Measurements from ENCODE around the gene PCYT2.

PCYT2 gene

DNA sequence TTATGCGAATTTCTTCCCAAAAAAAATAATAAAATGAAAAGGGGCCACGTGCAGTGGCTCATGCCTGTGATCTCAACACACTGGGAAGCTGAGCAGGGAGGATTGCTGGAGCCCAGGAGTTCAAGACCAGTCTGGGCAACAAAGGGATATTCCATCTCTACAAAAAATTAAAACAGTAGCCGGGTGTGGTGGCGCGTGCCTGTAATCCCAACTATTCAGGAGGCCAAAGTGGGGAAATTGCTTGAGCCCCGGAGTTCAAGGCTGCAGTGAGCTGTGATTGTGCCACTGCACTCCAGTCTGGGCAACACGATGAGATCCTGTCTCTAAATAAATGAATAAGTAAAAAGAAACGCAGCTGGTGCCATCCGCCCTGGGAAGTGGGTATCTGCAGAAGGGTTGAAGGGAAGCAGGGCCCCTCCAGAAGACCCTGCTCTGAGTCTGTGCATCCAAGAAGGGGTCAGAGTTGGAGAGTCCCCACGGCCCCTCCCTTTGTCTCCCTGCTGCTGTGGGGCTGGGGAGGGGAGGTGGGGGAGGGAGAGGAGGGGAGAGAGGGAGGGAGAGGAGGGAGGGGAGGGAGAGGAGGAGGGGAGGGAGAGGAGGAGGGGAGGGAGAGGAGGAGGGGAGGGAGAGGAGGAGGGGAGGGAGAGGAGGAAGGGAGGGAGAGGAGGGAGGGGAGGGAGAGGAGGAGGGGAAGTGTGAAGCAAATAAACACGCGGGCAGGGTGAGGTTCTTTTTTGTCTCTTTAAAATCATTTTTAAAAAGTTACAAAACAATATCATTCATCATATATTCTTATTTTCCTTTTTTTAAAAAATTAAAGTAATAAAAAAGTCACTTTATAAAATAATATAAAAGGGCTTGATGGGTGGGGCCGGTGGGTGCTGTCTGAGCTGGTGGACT, 40.8 kb upstream of the PCYT2 start:
- Mint-ChIP-seq H3K9me3 (no peaks in the 10 kb centered on the region), H3K27me3 (no peaks in the 10 kb centered on the region), H3K4me1 (no peaks in the 10 kb centered on the region), H3K27ac (no peak overlapping the region), H3K4me3 (no peak overlapping the region), H3K36me3 (no peaks in the 10 kb centered on the region)

DNA sequence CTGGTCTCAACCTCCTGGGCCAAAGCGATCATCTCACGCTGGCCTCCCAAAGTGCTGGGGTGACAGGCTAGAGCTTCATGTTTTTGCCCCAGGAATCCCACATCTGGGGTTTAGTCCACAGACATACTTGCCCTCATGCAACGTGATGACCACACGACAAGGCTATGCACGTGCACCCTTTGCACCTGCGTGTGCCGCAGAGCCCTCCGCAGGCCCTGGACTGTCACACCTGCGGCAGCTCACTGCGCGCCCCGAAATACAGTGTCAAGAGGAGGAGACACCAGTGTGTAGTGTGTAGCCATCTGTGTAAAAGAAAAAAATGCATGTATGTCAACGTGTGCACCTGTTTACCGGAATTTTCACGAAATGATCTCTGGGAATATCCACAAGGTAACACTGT, 39.3 kb upstream of the PCYT2 start:
- no peaks in the 10 kb centered on the region for H3K9me3 Mint-ChIP-seq
- no peaks in the 10 kb centered on the region for H3K4me1 Mint-ChIP-seq
- no peak overlapping the region for H3K4me3 Mint-ChIP-seq
- H3K27me3 Mint-ChIP-seq = no peaks in the 10 kb centered on the region
- peak overlapping the region; percentile 35 for H3K27ac Mint-ChIP-seq
- no peaks in the 10 kb centered on the region for H3K36me3 Mint-ChIP-seq

DNA sequence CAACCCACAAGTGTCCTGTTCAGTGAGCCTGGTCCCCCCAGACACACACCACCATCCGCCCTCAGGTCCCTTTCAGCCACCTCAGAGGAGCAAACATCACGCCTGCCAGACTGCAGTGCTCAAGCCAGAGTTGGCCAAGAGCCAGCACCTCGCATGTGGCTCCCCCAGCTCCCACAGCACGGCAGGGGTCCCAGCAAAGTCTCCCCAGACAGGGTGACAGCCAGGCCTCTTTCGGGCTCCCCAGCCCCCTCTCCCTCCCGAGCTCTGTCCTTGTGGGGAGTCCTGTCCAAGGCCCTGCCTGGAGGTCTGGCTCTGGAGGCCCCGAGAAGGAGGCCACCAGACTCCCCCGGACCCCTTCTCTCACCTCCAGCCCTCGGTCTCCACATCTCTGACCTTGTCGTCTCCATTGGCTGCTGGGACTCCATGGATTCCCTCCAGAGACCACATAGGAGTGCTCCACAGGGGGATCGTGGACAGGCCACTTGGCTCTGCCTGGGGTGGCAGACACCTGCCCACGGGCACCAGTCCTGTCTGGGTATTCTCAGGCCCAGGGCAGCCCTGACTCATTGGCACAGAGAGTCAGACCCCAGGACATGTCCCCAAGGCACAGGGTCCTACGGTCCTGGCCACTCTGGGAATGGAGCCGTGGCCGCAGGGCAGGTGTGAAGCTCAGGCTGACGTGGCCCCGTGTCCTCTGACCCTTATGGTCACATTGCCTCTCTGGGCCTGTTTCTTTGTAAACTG, 37.6 kb upstream of the PCYT2 start:
- no peak overlapping the region for H3K27ac Mint-ChIP-seq

DNA sequence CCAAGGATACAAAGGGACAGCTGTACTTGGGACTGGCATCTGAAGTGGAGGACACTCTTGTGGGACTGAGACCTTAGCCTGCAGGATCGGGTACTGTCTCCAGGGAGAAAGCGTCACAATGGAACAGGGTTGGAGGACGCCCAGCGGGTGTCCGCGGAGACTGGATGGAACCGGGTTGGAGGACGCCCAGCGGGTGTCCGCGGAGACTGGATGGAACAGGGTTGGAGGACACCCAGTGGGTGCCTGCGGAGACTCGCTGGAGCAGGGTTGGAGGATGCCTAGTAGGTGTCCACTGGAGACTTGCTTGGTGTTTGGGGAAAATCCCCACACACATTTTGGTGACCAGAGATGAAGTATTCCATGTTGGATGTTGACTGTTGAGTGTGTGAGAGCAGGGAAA, 36.0 kb upstream of the PCYT2 start, which contains the start of gene MYADML2:
MYADML2 (minus strand) TSS at position 45 of the 400 bp plus-strand sequence. CDS start 5,492 bp downstream, outside the sequence.
- H3K9me3 Mint-ChIP-seq = no peaks in the 10 kb centered on the region
- H3K36me3 Mint-ChIP-seq = no peaks in the 10 kb centered on the region
- peak within 1 kb of the TSS; percentile 27 for H3K27ac Mint-ChIP-seq
- no peak within 1 kb of the TSS for H3K4me3 Mint-ChIP-seq
- no peaks in the 10 kb centered on the region for H3K4me1 Mint-ChIP-seq
- H3K27me3 Mint-ChIP-seq = no peaks in the 10 kb centered on the region

More for the DNA sequence above, 37.6 kb upstream of the PCYT2 start:
- no peaks in the 10 kb centered on the region for H3K9me3 Mint-ChIP-seq
- no peaks in the 10 kb centered on the region for H3K4me1 Mint-ChIP-seq
- H3K36me3 Mint-ChIP-seq = no peaks in the 10 kb centered on the region
- H3K4me3 Mint-ChIP-seq = no peak overlapping the region
- no peaks in the 10 kb centered on the region for H3K27me3 Mint-ChIP-seq

DNA sequence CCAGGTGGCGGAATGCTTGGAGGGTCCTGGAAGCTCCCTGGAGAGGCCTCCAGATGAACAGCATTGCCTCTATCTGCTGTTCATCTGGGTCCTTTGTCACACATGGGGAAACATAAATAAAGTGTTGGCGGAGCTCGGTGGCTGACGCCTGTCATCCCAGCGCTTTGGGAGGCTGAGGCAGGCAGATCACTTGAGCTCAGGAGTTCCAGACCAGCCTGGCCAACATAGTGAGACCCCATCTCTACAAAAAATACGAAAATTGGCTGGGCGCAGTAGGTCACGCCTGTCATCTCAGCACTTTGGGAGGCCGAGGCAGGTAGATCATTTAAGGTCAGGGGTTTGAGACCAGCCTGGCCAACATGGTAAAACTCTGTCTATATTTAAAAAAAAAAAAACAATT, 33.7 kb upstream of the PCYT2 start:
- Mint-ChIP-seq H3K36me3 (no peaks in the 10 kb centered on the region), H3K27me3 (no peaks in the 10 kb centered on the region), H3K4me3 (no peak overlapping the region), H3K9me3 (no peaks in the 10 kb centered on the region), H3K4me1 (no peaks in the 10 kb centered on the region), H3K27ac (no peak overlapping the region)

DNA sequence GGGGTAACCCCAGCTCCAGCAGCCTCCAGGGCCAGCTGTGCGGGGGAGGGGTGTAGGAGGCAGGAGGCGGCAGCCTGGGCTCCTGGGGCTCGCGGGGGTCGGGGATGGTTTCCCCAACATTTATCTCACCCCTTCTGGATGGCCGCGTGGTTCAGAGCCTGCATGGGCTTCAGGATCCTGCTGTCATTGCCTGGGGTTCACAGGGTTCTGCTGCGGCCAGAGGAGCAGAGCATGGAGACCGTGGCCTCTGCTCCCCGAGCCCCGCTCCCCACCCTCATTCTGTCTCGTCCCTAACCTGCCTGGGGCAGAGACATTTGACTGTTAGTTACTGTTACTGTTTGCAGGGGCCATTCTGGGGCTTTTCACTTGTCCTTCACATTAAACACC, 31.0 kb upstream of the PCYT2 start:
- H3K27ac Mint-ChIP-seq = no peak overlapping the region

DNA sequence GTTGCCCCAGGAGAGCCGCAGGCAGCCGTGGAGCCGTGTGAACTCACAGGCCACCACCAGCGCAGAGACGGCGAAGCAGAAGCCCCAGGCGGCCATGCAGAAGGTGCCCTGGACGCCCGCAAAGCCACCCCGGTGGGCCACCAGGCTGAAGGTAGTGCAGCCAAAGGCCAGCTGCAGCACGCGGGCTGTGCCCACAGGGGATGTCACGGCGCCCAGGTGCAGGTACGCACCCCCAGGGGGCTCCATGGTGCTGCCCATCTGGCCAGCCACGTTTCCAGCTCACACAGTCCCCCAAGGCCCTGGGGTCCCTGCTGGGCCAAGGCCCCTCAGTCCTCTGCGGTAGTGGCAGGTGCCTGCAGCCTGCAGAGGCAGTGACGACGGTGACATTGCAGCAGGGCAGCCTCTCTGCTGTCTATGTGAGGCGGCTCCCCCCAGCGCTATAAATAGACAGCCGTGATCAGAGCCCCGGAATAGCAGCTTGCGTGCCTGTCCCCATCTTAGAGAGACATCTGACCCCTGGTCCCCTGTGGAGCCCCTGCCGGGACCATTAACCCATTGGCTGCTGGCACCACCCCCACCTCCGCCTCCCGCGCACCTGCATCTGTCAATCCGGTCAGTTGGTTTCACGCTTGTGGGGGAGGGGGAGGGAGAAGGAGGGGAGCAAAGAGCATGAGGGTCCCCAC, 30.4 kb upstream of the PCYT2 start:
- no peaks in the 10 kb centered on the region for H3K36me3 Mint-ChIP-seq
- H3K9me3 Mint-ChIP-seq = no peaks in the 10 kb centered on the region
- H3K4me3 Mint-ChIP-seq = no peak overlapping the region
- no peaks in the 10 kb centered on the region for H3K27me3 Mint-ChIP-seq
- H3K4me1 Mint-ChIP-seq = peaks cover 6% of the 10 kb centered on the region
- H3K27ac Mint-ChIP-seq = no peak overlapping the region

More for the DNA sequence above, 31.0 kb upstream of the PCYT2 start:
- Mint-ChIP-seq H3K36me3 (no peaks in the 10 kb centered on the region), H3K4me1 (peaks cover 6% of the 10 kb centered on the region), H3K4me3 (no peak overlapping the region), H3K27me3 (no peaks in the 10 kb centered on the region), H3K9me3 (no peaks in the 10 kb centered on the region)

DNA sequence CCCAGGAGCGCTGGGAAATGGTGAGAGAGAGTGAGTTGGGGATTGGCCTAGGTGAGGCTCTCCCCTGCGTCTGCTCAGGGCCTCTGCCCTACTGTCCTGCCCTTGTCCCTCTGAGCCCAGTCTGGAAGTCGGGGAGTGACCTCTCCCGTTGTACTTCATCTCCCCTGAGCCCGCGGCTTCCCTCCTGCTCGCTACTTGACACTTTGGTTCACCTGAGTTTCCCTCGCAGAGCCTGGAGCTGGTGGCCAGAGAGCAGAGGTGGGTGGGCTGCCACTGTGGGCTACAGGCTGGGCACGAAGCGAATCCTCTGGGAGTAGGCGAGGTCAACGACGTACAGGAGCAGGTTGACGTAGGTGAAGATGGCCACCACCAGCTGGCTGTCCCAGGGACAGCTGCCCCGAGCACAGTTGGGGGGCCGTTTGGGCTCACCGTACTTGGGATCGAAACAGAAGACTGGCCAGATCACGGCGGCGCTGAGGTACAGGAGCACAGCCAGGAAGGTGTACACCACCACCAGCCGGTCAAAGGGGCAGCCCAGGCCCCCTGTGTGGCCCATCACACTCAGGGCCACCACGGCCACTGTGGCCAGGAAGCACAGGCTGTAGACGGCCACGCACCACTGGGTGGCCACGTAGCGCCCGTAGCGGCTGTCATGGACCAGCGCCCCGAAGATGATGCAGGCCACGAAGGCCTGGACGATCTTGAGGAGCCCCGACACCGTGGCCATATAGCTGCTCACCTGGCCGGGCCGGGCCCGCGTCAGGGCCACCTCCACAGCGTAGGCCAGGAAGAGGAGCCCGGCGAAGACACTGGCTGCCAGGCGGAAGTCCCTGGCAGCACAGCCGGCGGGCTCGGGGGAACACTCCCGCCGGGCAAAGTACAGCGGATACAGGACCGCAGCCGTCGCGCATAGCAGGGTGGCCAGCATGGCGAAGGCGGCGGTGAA, 29.6 kb upstream of the PCYT2 start:
- Mint-ChIP-seq H3K27me3 (no peaks in the 10 kb centered on the region), H3K9me3 (no peaks in the 10 kb centered on the region), H3K4me1 (peaks cover 9% of the 10 kb centered on the region), H3K27ac (no peak overlapping the region), H3K4me3 (no peak overlapping the region), H3K36me3 (no peaks in the 10 kb centered on the region)

DNA sequence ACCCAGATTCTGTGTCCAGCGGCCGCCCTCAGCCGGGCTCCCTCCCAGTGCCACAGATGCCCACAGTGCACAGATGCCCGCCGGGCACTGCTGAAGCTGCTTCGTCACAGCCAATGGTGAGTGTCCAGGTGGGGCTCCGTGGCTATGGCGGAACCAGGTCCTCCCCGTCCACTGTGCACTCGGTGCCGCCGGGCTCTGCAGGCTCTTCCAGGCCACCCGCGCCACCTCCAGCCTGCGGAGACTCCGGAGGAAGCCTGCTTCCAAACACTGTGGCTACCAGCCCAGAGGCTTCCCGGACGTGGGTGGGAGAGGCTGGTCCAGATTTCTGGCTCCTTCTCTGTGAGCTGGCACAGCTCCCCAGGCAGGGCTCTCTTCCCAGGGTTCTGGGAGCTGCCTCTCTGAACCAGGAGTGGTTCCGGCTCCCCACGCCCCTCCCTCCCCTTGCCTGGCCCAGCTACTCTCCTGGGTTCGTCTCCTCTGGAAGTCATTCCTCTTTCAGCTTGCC, 28.7 kb upstream of the PCYT2 start:
- Mint-ChIP-seq H3K9me3 (no peaks in the 10 kb centered on the region), H3K36me3 (peaks cover under 1% of the 10 kb centered on the region), H3K4me1 (peaks cover 12% of the 10 kb centered on the region), H3K27me3 (no peaks in the 10 kb centered on the region), H3K27ac (no peak overlapping the region), H3K4me3 (no peak overlapping the region)

DNA sequence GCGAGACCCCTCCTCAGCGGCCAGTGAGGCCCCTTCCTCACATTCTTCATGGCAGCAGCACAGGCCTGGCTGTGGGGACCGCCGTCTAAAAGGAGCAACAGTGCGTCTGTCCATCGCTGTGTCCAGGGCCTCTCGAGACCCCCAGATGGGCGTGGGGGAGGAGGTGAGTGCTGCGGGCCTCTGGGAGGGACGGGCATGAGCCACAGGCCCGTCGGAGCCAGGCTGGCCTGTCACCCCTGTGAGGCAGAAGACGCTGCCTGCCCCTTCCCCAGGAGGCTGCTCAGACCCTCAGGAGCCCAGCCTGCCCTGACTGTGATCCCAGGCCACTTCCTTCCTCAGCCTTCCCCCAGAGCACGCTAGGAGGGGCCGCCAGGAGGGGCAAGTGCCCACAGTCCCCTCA, 28.0 kb upstream of the PCYT2 start:
- Mint-ChIP-seq H3K36me3 (peaks cover 2% of the 10 kb centered on the region), H3K4me3 (no peak overlapping the region), H3K27ac (no peak overlapping the region), H3K9me3 (no peaks in the 10 kb centered on the region), H3K4me1 (peaks cover 12% of the 10 kb centered on the region), H3K27me3 (no peaks in the 10 kb centered on the region)

DNA sequence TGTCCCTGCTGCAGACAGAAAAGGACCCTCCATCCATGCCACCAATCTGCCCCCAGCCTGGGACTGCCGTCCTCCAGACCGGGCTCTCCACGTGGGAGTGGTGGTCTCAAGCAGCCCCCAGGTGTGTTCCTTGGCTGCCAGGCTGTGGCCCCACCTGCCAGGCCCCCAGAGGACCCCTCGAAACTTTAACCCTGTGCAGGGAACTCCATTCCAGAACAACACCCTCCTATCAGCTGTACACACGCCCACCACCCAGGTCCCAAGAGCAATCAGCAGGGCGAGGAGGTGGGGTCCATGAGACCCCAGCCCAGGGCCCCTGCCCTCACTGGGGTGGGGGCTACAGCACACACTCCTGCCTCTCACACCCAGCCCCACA, 24.5 kb upstream of the PCYT2 start:
- Mint-ChIP-seq H3K27ac (peak overlapping the region; percentile 46), H3K9me3 (no peaks in the 10 kb centered on the region)

DNA sequence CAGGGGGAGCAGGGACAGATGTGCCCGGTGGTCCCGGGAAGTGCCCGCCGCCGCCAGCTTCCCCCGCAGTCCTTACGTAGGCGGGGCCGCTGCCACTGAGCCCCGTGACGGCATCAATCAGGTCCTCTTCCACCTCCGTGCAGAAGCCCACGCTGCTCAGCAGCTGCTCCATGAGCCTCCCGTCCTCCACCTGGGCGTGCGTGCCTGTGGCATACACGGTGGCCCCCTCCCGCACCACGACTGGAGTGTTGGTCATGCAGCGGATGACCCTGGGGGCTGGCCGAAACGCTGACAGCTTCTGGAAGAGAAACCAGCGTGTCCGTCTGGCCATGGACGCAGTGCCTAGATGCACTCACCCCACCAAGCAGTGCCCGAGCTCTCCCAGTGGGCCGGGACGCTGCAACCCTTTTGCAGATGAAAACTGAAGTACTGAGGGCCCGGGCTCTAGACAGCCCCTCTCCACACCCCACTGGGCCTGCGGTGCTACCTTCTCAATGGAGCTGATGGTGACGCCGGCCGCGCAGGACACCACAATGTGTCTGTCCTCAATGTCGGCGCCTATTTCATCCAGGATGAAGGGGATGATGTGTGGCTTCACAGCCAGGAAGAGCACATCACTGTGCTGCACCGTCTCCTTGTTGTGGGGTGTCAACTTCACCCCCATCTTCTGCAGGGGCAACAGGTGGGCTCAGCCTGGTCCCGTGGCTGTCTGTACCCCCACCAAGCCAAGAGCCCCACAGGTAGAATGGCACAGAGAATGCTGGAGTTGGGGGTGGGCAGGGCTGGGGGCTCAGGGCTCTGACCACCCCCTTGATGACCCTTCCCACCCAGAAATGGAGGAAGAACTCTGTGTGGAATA, 23.9 kb upstream of the PCYT2 start:
- Mint-ChIP-seq H3K4me3 (peak overlapping the region; percentile 88), H3K4me1 (peaks cover 12% of the 10 kb centered on the region), H3K27me3 (peaks cover 3% of the 10 kb centered on the region), H3K27ac (peak overlapping the region; percentile 65), H3K9me3 (no peaks in the 10 kb centered on the region), H3K36me3 (peaks cover 2% of the 10 kb centered on the region)

More for the DNA sequence above, 24.5 kb upstream of the PCYT2 start:
- Mint-ChIP-seq H3K36me3 (peaks cover 2% of the 10 kb centered on the region), H3K27me3 (peaks cover 3% of the 10 kb centered on the region), H3K4me3 (peak overlapping the region; percentile 88), H3K4me1 (peaks cover 12% of the 10 kb centered on the region)

DNA sequence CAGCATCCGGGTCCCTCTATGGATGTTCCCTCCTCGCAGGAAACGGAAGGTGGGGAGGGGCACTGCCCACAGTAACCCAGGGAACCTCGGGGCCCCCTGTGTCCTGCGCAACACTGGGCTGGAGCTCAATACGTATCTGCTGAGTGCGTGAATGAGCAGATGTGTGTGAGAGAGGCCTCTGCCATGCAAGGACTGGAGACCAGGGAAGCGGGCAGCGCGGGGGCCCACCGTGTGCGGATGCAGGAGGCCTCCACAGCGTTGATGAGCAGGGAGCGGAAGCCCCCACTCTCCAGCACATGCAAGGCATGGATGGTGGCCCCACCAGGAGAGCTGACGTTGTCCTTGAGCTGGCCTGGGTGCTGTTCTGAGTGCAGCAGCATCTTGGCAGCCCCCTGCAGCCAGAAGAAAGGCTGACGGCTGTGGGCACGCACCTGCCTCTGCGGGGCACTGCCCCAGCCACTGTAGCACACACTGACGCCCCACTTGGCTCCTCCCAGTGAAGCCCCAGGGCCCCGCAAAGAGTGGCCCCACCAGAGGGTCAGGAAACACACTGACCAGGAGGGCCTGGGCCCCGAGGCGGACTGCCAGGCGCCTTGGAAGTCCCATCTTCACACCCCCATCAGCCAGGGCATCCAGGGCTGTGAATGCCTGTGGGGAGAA, 23.0 kb upstream of the PCYT2 start:
- Mint-ChIP-seq H3K36me3 (peaks cover 2% of the 10 kb centered on the region), H3K4me1 (peaks cover 12% of the 10 kb centered on the region), H3K9me3 (no peaks in the 10 kb centered on the region), H3K4me3 (peak overlapping the region; percentile 26), H3K27ac (no peak overlapping the region), H3K27me3 (peaks cover 3% of the 10 kb centered on the region)
